Fibroblast of pulmonary artery (primary cell): ENCODE measurements around the gene PEX14.

ENCODE experiments used
- DNase-seq: peaks from one replicate; pipeline ENCODE4 v3.0.0-alpha.2; 2010; ENCODE audit warnings: low read depth
- H3K4me3 ChIP-seq: replicated peaks from 2 replicates; pipeline ENCODE4 v1.5.1; 2011; ENCODE audit warnings: low read depth, mild to moderate bottlenecking, control low read depth, low read length, moderate library complexity
- TF ChIP-seq, protein P1 (sequence below): IDR thresholded peaks from 2 replicates; pipeline ENCODE4 v1.5.1; 2011; ENCODE audit warnings: mild to moderate bottlenecking, control low read depth, low read length, inconsistent platforms; ENCODE audit errors: missing control alignments

The PEX14 gene

GRCh38 chr1:10608690-10609089 is 133.9 kb downstream of the PEX14 start:
- H3K4me3 ChIP-seq = no peak overlapping the region
- DNase-seq = no peak
- TF ChIP-seq, protein P1, sequence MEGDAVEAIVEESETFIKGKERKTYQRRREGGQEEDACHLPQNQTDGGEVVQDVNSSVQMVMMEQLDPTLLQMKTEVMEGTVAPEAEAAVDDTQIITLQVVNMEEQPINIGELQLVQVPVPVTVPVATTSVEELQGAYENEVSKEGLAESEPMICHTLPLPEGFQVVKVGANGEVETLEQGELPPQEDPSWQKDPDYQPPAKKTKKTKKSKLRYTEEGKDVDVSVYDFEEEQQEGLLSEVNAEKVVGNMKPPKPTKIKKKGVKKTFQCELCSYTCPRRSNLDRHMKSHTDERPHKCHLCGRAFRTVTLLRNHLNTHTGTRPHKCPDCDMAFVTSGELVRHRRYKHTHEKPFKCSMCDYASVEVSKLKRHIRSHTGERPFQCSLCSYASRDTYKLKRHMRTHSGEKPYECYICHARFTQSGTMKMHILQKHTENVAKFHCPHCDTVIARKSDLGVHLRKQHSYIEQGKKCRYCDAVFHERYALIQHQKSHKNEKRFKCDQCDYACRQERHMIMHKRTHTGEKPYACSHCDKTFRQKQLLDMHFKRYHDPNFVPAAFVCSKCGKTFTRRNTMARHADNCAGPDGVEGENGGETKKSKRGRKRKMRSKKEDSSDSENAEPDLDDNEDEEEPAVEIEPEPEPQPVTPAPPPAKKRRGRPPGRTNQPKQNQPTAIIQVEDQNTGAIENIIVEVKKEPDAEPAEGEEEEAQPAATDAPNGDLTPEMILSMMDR = no peak

DNA sequence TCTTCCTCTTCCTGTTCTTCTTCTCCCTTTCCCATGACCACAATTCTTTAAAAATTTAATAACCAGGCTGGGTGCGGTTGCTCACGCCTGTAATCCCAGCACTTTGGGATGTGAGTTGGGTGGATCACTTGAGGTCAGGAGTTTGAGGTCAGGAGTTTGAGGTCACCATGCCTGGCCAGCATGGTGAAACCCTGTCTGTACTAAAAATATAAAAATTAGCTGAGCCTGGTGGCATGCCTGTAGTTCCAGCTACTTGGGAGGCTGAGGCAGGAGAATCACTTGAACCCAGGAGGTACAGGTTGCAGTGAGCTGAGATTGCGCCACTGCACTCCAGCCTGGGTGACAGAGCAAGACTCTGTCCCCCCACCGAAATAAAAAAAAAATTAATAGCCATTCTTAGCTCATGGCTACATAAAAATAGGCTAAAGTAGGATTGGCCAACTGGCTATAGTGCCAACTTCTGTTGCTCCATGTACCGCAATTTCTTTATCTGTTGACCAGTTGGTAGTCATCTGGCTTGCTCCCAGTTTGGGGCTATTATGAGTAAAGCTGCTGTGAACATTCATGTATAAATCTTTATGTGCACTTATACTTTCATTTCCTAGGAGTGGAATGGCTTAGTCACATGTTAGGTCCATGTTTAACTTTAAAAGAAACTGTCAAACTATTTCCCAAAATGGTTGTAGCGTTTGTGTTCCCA is 136.3 kb downstream of the PEX14 start:
- peak; percentile 17 for DNase-seq
- H3K4me3 ChIP-seq = no peak overlapping the region
- TF ChIP-seq, protein P1 = no peak

GRCh38 chr1:10612436-10613160 is 137.8 kb downstream of the PEX14 start:
- no peak overlapping the region for H3K4me3 ChIP-seq
- TF ChIP-seq, protein P1 = no peak
- no peak for DNase-seq

DNA sequence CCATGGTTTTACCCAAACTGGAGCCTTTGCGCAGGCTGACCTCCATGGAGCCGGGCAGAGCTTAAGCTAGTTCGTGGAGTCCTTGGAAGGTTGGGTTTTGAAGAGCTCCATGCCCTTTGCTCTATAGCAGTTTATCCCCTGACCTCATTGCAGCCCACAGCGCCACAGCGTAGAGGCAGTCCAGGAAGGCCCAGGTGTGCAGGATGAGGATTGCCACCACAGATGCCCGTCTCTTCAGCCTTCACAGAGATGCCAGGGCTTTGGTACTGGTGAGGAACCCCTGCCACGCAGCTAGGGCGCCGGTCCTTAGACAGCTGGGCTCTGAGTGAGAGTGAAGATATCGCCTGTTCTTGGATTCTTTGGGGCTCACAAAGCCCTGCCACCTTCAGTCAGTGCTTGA is 138.6 kb downstream of the PEX14 start:
- TF ChIP-seq, protein P1 = no peak
- H3K4me3 ChIP-seq = no peak overlapping the region
- no peak for DNase-seq

DNA sequence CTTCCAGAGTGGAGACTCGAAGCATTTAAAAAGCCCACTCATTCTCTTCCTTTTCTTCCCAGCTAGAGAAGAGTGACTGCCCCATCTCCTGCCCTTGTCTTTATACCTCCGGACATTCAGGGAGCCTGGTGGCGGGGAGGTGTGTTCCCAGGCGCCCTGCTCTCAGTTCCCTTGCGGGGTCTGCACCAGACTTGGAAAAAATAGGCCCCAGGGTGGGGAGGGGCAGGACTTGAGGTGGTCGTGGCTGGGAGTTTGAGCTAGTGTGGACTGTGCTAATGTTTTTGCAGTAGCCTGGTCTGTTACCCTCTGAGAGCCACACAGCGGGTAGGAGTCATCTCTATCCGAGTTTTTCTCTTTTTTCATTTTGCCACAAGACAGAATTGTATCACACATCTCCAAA is 139.1 kb downstream of the PEX14 start:
- TF ChIP-seq, protein P1 = no peak
- no peak overlapping the region for H3K4me3 ChIP-seq
- DNase-seq = no peak

GRCh38 chr1:10614377-10615225 is 139.9 kb downstream of the PEX14 start:
- no peak overlapping the region for H3K4me3 ChIP-seq
- DNase-seq = no peak
- TF ChIP-seq, protein P1 = no peak
